Cerebellar nuclear complex (tissue), 1 donor: Measurements from ENCODE around the gene GCN1.
A peak's percentile ranks its signal among the peaks of the same experiment; 100 is the strongest.

Experiments used
- DNase-seq, 2 experiments: peaks; one replicate each; lab custom pipeline; 2025; lab: John Stamatoyannopoulos, UW

The GCN1 gene

DNA sequence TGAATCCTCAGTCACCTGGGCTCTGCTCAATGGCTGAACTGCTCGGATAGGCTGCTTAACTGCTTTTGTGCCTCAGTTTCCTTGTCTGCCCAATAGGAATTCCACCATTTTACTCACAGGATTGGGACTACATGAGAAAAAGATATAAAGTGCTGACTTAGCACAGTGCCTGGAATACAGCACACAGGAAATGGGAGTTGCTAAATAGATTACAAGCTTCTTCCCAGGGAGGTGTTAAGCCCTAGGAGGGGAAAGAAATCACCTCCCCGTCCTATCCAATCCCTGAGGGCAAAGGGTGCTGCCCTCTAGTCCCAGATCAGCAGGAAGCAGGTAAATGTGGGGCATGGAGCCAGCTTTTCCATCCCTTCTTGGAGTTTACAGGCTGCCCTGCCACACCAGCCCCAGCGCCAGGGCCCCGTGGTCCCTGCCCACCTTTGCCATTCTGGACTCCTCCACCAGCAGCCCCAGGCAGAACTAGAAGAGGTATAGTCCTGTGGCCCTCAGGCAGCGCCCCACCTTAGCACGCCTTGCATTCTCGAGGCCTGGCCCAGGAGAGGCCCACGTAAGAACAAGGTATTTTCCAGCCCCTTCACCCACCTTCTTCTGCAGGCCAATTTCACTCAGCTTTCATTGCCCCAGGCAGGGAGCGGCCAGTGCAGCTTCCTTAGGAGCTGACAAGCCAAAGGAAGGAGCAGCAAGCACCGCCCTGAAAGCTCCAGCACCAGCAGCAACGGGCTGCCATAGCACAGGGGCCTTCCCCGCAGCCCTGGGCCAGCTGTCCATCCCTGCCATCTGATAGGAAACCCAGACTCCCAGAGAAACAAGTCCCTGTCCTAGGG lies 35.2 kb upstream of the GCN1 start:
- DNase-seq: no peak

DNA sequence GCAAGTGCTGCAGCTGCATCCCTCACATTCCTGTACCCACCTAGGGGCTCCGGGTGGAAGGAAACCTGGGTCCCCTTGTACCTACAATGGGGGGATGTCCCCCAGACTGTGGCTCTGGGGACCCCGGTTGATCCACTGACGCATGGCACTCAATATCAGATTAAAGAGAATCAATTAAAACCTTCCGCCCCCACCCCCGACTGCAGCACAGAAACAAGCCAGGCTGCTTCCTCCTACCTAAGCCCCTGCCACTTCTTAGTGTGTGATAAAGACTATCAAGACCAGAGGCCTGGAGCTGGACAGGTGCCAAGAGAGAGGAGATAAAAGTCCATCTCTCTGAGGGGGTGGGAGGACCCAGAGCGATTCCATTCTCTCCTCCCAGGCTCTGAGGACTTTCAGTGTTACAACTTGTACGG lies 34.6 kb upstream of the GCN1 start:
- no peak for DNase-seq

GRCh38 chr12:120228291-120229070 lies 34.0 kb upstream of the GCN1 start:
- DNase-seq: peak; percentile 48 to 65

GRCh38 chr12:120228041-120228290 lies 33.5 kb upstream of the GCN1 start:
- no peak for DNase-seq

DNA sequence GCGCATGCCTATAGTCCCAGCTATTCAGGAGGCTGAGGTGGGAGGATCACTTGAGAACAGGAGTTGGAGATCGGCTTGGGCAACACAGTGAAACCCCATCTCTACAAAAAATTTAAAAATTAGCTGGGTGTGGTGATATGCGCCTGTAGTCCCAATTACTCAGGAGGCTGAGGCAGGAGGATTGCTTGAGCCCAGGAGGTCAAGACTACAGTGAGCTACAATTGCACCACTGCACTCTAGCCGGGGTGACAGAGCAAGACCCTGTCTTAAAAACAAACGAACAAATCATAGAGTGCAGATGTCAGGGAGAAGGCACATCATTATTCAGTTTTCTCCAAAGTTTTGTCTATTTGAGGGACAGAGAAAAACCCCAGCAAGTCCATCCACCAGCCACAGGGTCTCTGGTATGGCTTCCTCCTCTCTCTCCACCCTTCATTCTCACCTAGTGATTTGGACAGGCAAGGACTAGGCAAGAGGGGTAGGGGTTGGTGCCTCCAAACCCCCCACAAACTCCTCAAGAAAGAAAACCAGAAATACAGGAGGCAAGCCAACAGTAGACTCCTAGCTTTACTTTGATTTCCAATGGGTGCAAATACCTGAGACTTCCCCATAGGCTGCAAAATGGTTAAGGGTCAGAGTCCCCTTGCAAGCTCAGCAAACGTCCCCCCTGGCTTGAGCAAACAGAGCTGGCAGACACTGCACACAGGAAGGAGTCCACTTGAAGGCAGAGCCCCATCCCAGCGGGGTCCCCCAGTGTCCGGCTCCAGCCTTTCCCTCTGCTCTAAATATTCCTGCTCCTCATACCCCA lies 32.9 kb upstream of the GCN1 start:
- DNase-seq: no peak

- no peak for DNase-seq
These were observed 31.5 kb upstream of the GCN1 start for GRCh38 chr12:120225852-120226640.

GRCh38 chr12:120225200-120225558 lies 30.7 kb upstream of the GCN1 start:
- DNase-seq: no peak

DNA sequence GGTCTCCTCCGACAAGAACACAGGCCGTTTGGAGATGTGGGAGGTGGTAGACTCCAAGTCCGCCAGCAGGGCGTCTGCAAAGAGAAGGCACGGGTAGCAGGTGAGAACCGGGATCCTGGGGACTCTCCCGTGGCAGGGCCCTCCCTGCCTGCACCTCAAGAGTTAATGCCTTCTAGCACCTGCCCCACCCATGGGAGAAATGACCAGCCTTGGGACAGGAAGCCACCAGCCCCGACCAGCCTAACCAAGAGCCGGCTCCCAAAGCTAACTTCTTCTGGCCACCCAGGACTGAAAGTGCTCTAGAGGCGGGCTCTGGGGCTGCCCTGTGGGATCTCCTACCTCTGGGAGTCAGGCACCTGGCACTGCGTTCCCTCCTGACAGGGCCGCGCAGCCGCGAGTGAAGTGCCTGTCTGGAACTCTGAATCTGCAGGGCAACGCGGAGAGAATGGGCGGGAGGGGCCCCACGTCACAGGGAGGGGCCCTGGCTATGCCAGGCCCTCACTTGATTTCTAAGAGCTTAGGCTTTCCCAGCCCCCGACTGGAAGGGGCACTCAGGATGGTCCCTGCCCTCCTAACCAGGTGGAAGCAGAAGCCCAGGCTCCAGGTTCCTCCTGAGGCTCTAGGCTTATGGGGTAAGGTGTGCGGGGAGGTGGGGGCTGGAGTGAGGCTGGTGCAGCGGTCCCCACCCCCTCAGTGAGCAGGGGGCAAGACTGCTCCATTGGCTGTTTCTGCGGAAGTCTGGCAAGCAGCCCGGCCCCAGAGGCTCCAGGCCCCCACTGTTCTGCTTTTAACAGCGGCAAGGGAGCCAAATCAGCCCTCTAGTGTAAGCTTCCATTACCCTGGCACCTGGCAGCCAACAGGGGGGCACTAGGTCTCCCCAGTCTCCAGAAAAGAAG lies 30.0 kb upstream of the GCN1 start:
- no peak for DNase-seq

DNA sequence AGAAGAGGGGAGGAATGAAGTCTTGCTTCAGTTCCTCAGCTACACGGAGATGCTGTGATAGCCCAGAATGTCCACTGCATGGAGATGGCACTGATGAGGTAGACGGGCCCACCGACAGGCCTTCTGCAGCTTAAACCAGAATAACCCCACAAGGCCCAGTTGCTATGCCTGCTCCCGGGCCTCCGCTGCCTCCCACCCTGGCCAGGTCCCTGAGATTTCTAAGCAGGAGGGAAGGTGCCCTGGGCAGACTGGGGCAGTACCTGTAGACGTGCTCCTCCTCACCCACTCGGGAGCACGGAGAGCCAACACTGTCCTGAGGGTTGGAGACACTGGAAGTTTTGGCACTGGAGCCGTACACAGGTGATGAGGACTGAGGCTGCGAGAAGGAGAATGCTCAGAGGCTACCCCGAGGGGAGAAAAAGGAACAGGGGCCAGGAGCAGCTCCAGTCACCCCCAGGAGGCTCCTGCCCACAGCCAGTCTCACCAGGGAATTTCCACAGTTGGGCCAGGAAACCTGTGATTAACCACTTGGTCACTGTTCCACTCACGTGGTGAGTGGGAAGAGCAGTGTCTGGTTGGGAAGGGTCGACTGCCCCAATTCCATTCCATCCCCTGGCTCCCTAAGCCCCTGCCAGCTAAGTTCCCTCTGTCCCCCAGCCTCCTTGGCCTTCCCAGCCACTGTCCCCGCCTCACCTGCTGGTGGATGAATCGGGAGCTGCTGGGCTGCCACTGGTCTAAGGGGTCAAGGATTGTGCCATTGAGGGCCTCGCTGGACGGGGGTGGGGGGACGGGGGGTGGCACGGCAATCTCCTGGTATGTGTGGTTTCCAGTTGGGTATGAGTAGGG lies 29.2 kb upstream of the GCN1 start:
- no peak for DNase-seq

GRCh38 chr12:120222288-120222832 lies 27.8 kb upstream of the GCN1 start:
- no peak for DNase-seq

- no peak for DNase-seq
These were observed 27.0 kb upstream of the GCN1 start for GRCh38 chr12:120221576-120221900.

- no peak for DNase-seq
These were observed 26.5 kb upstream of the GCN1 start for GRCh38 chr12:120220838-120221575.

- DNase-seq: no peak
These were observed 24.4 kb upstream of the GCN1 start for GRCh38 chr12:120218680-120219606.

- no peak for DNase-seq
These were observed 22.5 kb upstream of the GCN1 start for GRCh38 chr12:120216742-120217605.

GRCh38 chr12:120215766-120216735 lies 21.5 kb upstream of the GCN1 start:
- no peak for DNase-seq

GRCh38 chr12:120215357-120215735 lies 20.8 kb upstream of the GCN1 start:
- no peak for DNase-seq
